Measurements from ENCODE around the gene PIEZO2. TPM values are rescaled to one million over a fixed set of nuclear protein-coding genes. Genes with fewer than 3 reads are reported as not detected.

The PIEZO2 gene
- total and polyA plus RNA-seq, 2 donors (not counting 1 experiment from before 2014, with no cell fraction given): not detected

DNA sequence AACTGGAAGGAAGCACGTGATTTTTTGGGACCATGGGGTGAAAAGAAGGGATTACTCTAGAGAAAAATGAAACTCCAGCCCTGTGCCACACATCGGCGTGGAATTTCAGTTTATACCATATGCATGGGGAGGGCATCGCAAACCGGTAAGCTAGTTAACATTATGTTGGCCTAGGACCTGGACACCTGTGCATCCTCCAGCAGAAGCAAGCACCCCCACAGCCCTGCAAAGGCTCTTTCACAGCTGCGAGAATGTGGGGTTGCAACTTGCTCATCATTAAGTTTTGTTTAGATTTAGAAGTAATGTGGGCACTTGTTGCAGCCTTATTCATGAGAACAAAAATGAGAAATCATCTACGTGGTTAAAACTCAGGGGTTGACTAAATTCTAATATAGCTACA lies 299.2 kb downstream of the PIEZO2 start:
- no peaks in the 10 kb centered on the region for H3K4me1 Mint-ChIP-seq
- no peaks in the 10 kb centered on the region for H4K20me1 ChIP-seq (ENCODE audit: control insufficient read depth, insufficient read depth, low read length, poor library complexity, severe bottlenecking)
- H3K27me3 Mint-ChIP-seq: peaks cover 20% of the 10 kb centered on the region
- no peak overlapping the region for H3K4me2 ChIP-seq (replicated peaks; ENCODE audit: low read depth, low read length, poor library complexity, severe bottlenecking)
- no peak overlapping the region for H3K4me3 ChIP-seq (ENCODE audit: control extremely low read depth in 1 of 5, extremely low read depth in 1 of 5, insufficient read depth in 1 of 5, low read depth in 2 of 5, low read length in 4 of 5)
- H3K9me3 Mint-ChIP-seq (ENCODE audit: insufficient read depth): no peaks in the 10 kb centered on the region
- intact Hi-C loops (cut with micrococcal nuclease): no loop called here
- H3K4me1 ChIP-seq (ENCODE audit: control insufficient read depth in 2 of 2, insufficient read depth in 2 of 2, low read length in 2 of 2): no peaks in the 10 kb centered on the region
- H3K9me3 ChIP-seq (ENCODE audit: control extremely low read depth in 1 of 3, control insufficient read depth in 2 of 3, insufficient read depth in 1 of 3, low read length in 2 of 3): no peaks in the 10 kb centered on the region
- TF ChIP-seq, protein P1, sequence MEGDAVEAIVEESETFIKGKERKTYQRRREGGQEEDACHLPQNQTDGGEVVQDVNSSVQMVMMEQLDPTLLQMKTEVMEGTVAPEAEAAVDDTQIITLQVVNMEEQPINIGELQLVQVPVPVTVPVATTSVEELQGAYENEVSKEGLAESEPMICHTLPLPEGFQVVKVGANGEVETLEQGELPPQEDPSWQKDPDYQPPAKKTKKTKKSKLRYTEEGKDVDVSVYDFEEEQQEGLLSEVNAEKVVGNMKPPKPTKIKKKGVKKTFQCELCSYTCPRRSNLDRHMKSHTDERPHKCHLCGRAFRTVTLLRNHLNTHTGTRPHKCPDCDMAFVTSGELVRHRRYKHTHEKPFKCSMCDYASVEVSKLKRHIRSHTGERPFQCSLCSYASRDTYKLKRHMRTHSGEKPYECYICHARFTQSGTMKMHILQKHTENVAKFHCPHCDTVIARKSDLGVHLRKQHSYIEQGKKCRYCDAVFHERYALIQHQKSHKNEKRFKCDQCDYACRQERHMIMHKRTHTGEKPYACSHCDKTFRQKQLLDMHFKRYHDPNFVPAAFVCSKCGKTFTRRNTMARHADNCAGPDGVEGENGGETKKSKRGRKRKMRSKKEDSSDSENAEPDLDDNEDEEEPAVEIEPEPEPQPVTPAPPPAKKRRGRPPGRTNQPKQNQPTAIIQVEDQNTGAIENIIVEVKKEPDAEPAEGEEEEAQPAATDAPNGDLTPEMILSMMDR (IDR thresholded peaks at IDR 0.05): no peak
- TF ChIP-seq EZH2 (IDR thresholded peaks at IDR 0.05; ENCODE audit: borderline replicate concordance, insufficient read depth, low read depth, low read length, poor library complexity, severe bottlenecking): no peak
- no peaks in the 10 kb centered on the region for H3K36me3 ChIP-seq (replicated peaks in 1 of 2; ENCODE audit: control extremely low read depth in 1 of 2, control insufficient read depth in 1 of 2, extremely low read depth in 1 of 2, insufficient read depth in 2 of 2, low read length in 1 of 2)
- no peak overlapping the region for H2AFZ ChIP-seq (ENCODE audit: insufficient read depth, low read depth, low read length, poor library complexity, severe bottlenecking)
- H3K79me2 ChIP-seq (ENCODE audit: control insufficient read depth, insufficient read depth, low read length): no peaks in the 10 kb centered on the region
- no peak overlapping the region for H3K4me3 Mint-ChIP-seq
- no peak overlapping the region for H3K27ac ChIP-seq (ENCODE audit: low read length in 2 of 2)
- H3K9ac ChIP-seq (ENCODE audit: low read length): no peak overlapping the region
- DNase-seq (no peak), ATAC-seq (ENCODE audit: low read depth) (no peak)
- H3K27ac Mint-ChIP-seq: no peak overlapping the region
- 60% methylated on average over 1 of the region's 7 CpGs for WGBS (ENCODE audit: insufficient coverage)
- CTCF ChIA-PET: interaction anchor here (0.9 to 2.1 kb wide), 5 partner anchors 9 to 1386 kb away, joined by 3 to 9 read pairs (median 6); no protein-coding TSS in a partner anchor
- POLR2A ChIA-PET: no interaction called here
- no peaks in the 10 kb centered on the region for H3K27me3 ChIP-seq (replicated peaks in 1 of 4; ENCODE audit: control extremely low read depth in 1 of 4, control insufficient read depth in 3 of 4, insufficient read depth in 4 of 4, low read length in 3 of 4)

DNA sequence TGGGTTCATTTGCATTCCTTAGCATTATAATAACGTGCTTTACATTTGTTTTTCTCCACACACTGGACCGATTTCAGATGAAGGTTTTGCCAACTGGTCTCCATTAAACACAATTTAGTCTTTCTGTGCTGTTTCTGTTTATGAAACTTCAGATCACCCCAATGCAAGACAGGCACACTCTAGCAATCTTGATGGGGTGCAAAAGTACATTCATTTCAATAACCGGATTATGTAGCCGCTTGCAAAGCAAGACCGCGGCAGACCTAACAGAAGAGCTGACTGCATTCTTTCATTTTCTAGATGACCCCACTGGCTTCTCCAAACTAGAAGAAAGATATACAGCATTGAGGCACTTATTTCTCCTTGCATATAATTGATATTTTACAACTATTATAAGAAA lies 301.5 kb downstream of the PIEZO2 start:
- no peaks in the 10 kb centered on the region for H3K4me1 ChIP-seq (ENCODE audit: control insufficient read depth in 2 of 2, insufficient read depth in 2 of 2, low read length in 2 of 2)
- ChIA-PET CTCF (no interaction called here), POLR2A (no interaction called here)
- H4K20me1 ChIP-seq (ENCODE audit: control insufficient read depth, insufficient read depth, low read length, poor library complexity, severe bottlenecking): no peaks in the 10 kb centered on the region
- intact Hi-C loops (cut with micrococcal nuclease): no loop called here
- H3K27ac ChIP-seq (ENCODE audit: low read length in 2 of 2): no peak overlapping the region
- no peaks in the 10 kb centered on the region for H3K79me2 ChIP-seq (ENCODE audit: control insufficient read depth, insufficient read depth, low read length)
- DNase-seq (no peak), ATAC-seq (ENCODE audit: low read depth) (no peak)
- no peaks in the 10 kb centered on the region for H3K36me3 ChIP-seq (replicated peaks in 1 of 2; ENCODE audit: control extremely low read depth in 1 of 2, control insufficient read depth in 1 of 2, extremely low read depth in 1 of 2, insufficient read depth in 2 of 2, low read length in 1 of 2)
- H3K27me3 ChIP-seq (replicated peaks in 1 of 4; ENCODE audit: control extremely low read depth in 1 of 4, control insufficient read depth in 3 of 4, insufficient read depth in 4 of 4, low read length in 3 of 4): no peaks in the 10 kb centered on the region
- no peak overlapping the region for H3K4me3 ChIP-seq (ENCODE audit: control extremely low read depth in 1 of 5, extremely low read depth in 1 of 5, insufficient read depth in 1 of 5, low read depth in 2 of 5, low read length in 4 of 5)
- Mint-ChIP-seq H3K4me1 (no peaks in the 10 kb centered on the region), H3K4me3 (no peak overlapping the region), H3K27ac (no peak overlapping the region), H3K9me3 (ENCODE audit: insufficient read depth) (no peaks in the 10 kb centered on the region), H3K27me3 (peaks cover 11% of the 10 kb centered on the region)
- TF ChIP-seq, protein P1 (IDR thresholded peaks at IDR 0.05): no peak
- TF ChIP-seq EZH2 (IDR thresholded peaks at IDR 0.05; ENCODE audit: borderline replicate concordance, insufficient read depth, low read depth, low read length, poor library complexity, severe bottlenecking): no peak
- no peak overlapping the region for H3K9ac ChIP-seq (ENCODE audit: low read length)
- WGBS (ENCODE audit: insufficient coverage): 83% methylated on average over 4 of the region's 6 CpGs
- no peak overlapping the region for H3K4me2 ChIP-seq (replicated peaks; ENCODE audit: low read depth, low read length, poor library complexity, severe bottlenecking)
- H3K9me3 ChIP-seq (ENCODE audit: control extremely low read depth in 1 of 3, control insufficient read depth in 2 of 3, insufficient read depth in 1 of 3, low read length in 2 of 3): no peaks in the 10 kb centered on the region
- no peak overlapping the region for H2AFZ ChIP-seq (ENCODE audit: insufficient read depth, low read depth, low read length, poor library complexity, severe bottlenecking)

Data from B cell (primary cell).